PC-3 (cell line): ENCODE measurements around the gene SDHC.

ENCODE experiments used
- CTCF ChIP-seq: fragments of 300-600 bp; sonication (generic); conservative IDR thresholded peaks from 2 replicates; pipeline ENCODE4 v1.5.1; 2017; ENCODE audit warnings: antibody characterized with exemption, low read depth, mild to moderate bottlenecking, low read length
- EZH2 ChIP-seq: fragments of 300-600 bp; sonication (generic); IDR thresholded peaks from one replicate; pipeline ENCODE4 v1.6.1; 2017; ENCODE audit warnings: antibody characterized with exemption, mild to moderate bottlenecking, low read length; ENCODE audit not compliant: unreplicated experiment
- EZH2phosphoT487 ChIP-seq: fragments of 300-600 bp; sonication (generic); IDR thresholded peaks from 2 replicates; pipeline ENCODE4 v1.6.1; 2018; ENCODE audit warnings: mild to moderate bottlenecking, antibody characterized with exemption, low read length, borderline replicate concordance

- TF ChIP-seq CTCF = no peak
- TF ChIP-seq EZH2phosphoT487 = no peak
- no peak for TF ChIP-seq EZH2
Measured at GRCh38 chr1:161298116-161298515, 16.1 kb upstream of the SDHC start.
